Neural progenitor cell (in vitro differentiated cells): ENCODE data around the gene CKAP2L. TPM values are rescaled to one million over a fixed set of nuclear protein-coding genes. Genes with fewer than 3 reads are reported as not detected.

Experiments used
- DNase-seq: peaks from one replicate; pipeline ENCODE4 v3.0.0-alpha.2; 2016; ENCODE audit warnings: low spot score
- H2AFZ ChIP-seq: fragments of 200-600 bp; sonication (generic); replicated peaks from 2 replicates; pipeline ENCODE4 v1.6.1; 2016; ENCODE audit warnings: antibody characterized with exemption
- H3F3A ChIP-seq: fragments of 200-600 bp; sonication (generic); 2 replicates; pipeline ENCODE4 v1.6.1; 2016; ENCODE audit warnings: antibody characterized with exemption, low read depth
- H3K27ac ChIP-seq: fragments of 200-600 bp; sonication (generic); 2 replicates; pipeline ENCODE4 v1.5.1; 2016; ENCODE audit warnings: mild to moderate bottlenecking
- H3K27me3 ChIP-seq: fragments of 200-600 bp; sonication (generic); 2 replicates; pipeline ENCODE4 v1.6.1; 2016; ENCODE audit warnings: mild to moderate bottlenecking, moderate library complexity
- H3K36me3 ChIP-seq: fragments of 200-600 bp; sonication (generic); 2 replicates; pipeline ENCODE4 v1.5.1; 2016
- H3K4me1 ChIP-seq: fragments of 200-600 bp; sonication (generic); 2 replicates; pipeline ENCODE4 v1.6.1; 2016; ENCODE audit warnings: mixed run types
- H3K4me2 ChIP-seq: fragments of 200-600 bp; sonication (generic); 2 replicates; pipeline ENCODE4 v1.6.1; 2016
- H3K4me3 ChIP-seq: fragments of 200-600 bp; sonication (generic); 2 replicates; pipeline ENCODE4 v1.5.1; 2016
- H3K79me2 ChIP-seq: fragments of 200-600 bp; sonication (generic); 2 replicates; pipeline ENCODE4 v1.6.1; 2016; ENCODE audit warnings: low read depth
- H3K9ac ChIP-seq: fragments of 200-600 bp; sonication (generic); 2 replicates; pipeline ENCODE4 v1.6.1; 2016
- H3K9me3 ChIP-seq: fragments of 200-600 bp; sonication (generic); 2 replicates; pipeline ENCODE4 v1.5.1; 2016; ENCODE audit warnings: low read depth
- H4K20me1 ChIP-seq: fragments of 200-600 bp; sonication (generic); 2 replicates; pipeline ENCODE4 v1.6.1; 2016; ENCODE audit warnings: low read depth
- H3K27ac Mint-ChIP-seq: 3 replicates; pipeline ENCODE4 v1.8.0; 2021; ENCODE audit warnings: mixed read lengths
- H3K27me3 Mint-ChIP-seq: 2 replicates; pipeline ENCODE4 v1.8.0; 2022; ENCODE audit warnings: low read depth, mild to moderate bottlenecking, inconsistent platforms, moderate library complexity, mixed read lengths; ENCODE audit not compliant: insufficient read depth
- H3K36me3 Mint-ChIP-seq: 3 replicates; pipeline ENCODE4 v1.8.0; 2021; ENCODE audit warnings: mixed read lengths
- H3K4me1 Mint-ChIP-seq: 3 replicates; pipeline ENCODE4 v1.8.0; 2021; ENCODE audit warnings: mixed read lengths
- H3K4me3 Mint-ChIP-seq: 3 replicates; pipeline ENCODE4 v1.8.0; 2021; ENCODE audit warnings: mild to moderate bottlenecking, moderate library complexity, mixed read lengths
- H3K9me3 Mint-ChIP-seq: 3 replicates; pipeline ENCODE4 v1.8.0; 2020; ENCODE audit warnings: mixed read lengths
- CTCF ChIP-seq: fragments of 200-600 bp; sonication (generic); IDR thresholded peaks from 2 replicates; pipeline ENCODE4 v1.5.1; 2017; ENCODE audit warnings: antibody characterized with exemption, mild to moderate bottlenecking
- EZH2 ChIP-seq: fragments of 200-600 bp; sonication (generic); IDR thresholded peaks from 2 replicates; pipeline ENCODE4 v1.6.1; 2017; ENCODE audit warnings: antibody characterized with exemption, mild to moderate bottlenecking, moderate library complexity
- EZH2phosphoT487 ChIP-seq: fragments of 200-600 bp; sonication (generic); IDR thresholded peaks from 2 replicates; pipeline ENCODE4 v1.6.1; 2017; ENCODE audit warnings: antibody characterized with exemption
- total RNA-seq: library from RNA; depleted of rRNA; stranded (reverse); fragments of >200 nt; gene quantifications from 2 replicates; pipeline ENCODE4 v1.2.3, GENCODE V29; 2015; ENCODE audit warnings: low replicate concordance

The CKAP2L gene
- total RNA-seq, 1 donor from 2014 or later = 53.7 TPM

GRCh38 chr2:112765251-112765650 is 842 bp upstream of the CKAP2L start:
- Histone ChIP-seq H3K36me3 (peaks cover 4% of the 10 kb centered on the region), H3K27me3 (no peaks in the 10 kb centered on the region), H3K79me2 (peaks cover 31% of the 10 kb centered on the region), H3K27ac (no peak overlapping the region), H2AFZ (peak overlapping the region; percentile 55), H3K4me1 (peaks cover 15% of the 10 kb centered on the region), H3F3A (peaks cover 9% of the 10 kb centered on the region), H3K9ac (no peak overlapping the region), H3K4me3 (peak overlapping the region; percentile 80), H3K4me2 (peak overlapping the region; percentile 96), H3K9me3 (no peaks in the 10 kb centered on the region), H4K20me1 (peaks cover 9% of the 10 kb centered on the region)
- Mint-ChIP-seq H3K27me3 (peaks cover 2% of the 10 kb centered on the region), H3K36me3 (peaks cover 11% of the 10 kb centered on the region), H3K4me3 (peak overlapping the region; percentile 90), H3K27ac (peak overlapping the region; percentile 33), H3K4me1 (peaks cover 30% of the 10 kb centered on the region), H3K9me3 (no peaks in the 10 kb centered on the region)
- TF ChIP-seq CTCF (no peak), EZH2 (no peak), EZH2phosphoT487 (no peak)
- DNase-seq = no peak

- Histone ChIP-seq H3K27ac (no peak overlapping the region), H3K4me1 (peaks cover 15% of the 10 kb centered on the region), H3K9ac (no peak overlapping the region), H2AFZ (no peak overlapping the region), H3K36me3 (peaks cover 24% of the 10 kb centered on the region), H4K20me1 (peaks cover 9% of the 10 kb centered on the region), H3K79me2 (peaks cover 35% of the 10 kb centered on the region), H3K4me3 (no peak overlapping the region), H3K4me2 (no peak overlapping the region), H3F3A (peaks cover 9% of the 10 kb centered on the region), H3K27me3 (no peaks in the 10 kb centered on the region), H3K9me3 (no peaks in the 10 kb centered on the region)
- H3K36me3 Mint-ChIP-seq = peaks cover 16% of the 10 kb centered on the region
- no peak overlapping the region for H3K27ac Mint-ChIP-seq
- peak overlapping the region; percentile 39 for H3K4me3 Mint-ChIP-seq
- H3K27me3 Mint-ChIP-seq = peaks cover 2% of the 10 kb centered on the region
- no peak for DNase-seq
- peaks cover 30% of the 10 kb centered on the region for H3K4me1 Mint-ChIP-seq
- TF ChIP-seq EZH2 (no peak), CTCF (no peak), EZH2phosphoT487 (no peak)
- no peaks in the 10 kb centered on the region for H3K9me3 Mint-ChIP-seq
Measured at GRCh38 chr2:112762276-112762675, 2.1 kb downstream of the CKAP2L start.

- no peak overlapping the region for H3K9ac ChIP-seq
- peaks cover 27% of the 10 kb centered on the region for H3K36me3 Mint-ChIP-seq
- H3K4me1 Mint-ChIP-seq = peaks cover 25% of the 10 kb centered on the region
- H3K27me3 ChIP-seq = no peaks in the 10 kb centered on the region
- H3F3A ChIP-seq = peaks cover 6% of the 10 kb centered on the region
- H3K79me2 ChIP-seq = peaks cover 35% of the 10 kb centered on the region
- peaks cover 9% of the 10 kb centered on the region for H4K20me1 ChIP-seq
- no peaks in the 10 kb centered on the region for H3K9me3 Mint-ChIP-seq
- H3K27ac Mint-ChIP-seq = no peak overlapping the region
- H3K4me2 ChIP-seq = no peak overlapping the region
- no peak overlapping the region for H2AFZ ChIP-seq
- H3K4me3 ChIP-seq = no peak overlapping the region
- H3K9me3 ChIP-seq = no peaks in the 10 kb centered on the region
- no peak overlapping the region for H3K4me3 Mint-ChIP-seq
- H3K27me3 Mint-ChIP-seq = peaks cover 2% of the 10 kb centered on the region
- peaks cover 33% of the 10 kb centered on the region for H3K36me3 ChIP-seq
- H3K4me1 ChIP-seq = peaks cover 12% of the 10 kb centered on the region
- TF ChIP-seq EZH2phosphoT487 (no peak), CTCF (no peak), EZH2 (no peak)
- no peak overlapping the region for H3K27ac ChIP-seq
- no peak for DNase-seq
Measured at GRCh38 chr2:112760149-112760548, 4.3 kb downstream of the CKAP2L start.
